Neural progenitor cell (in vitro differentiated cells): ENCODE results near the gene TGFBR3.

ENCODE experiments used
- EZH2 ChIP-seq: fragments of 200-600 bp; sonication (generic); IDR thresholded peaks from 2 replicates; pipeline ENCODE4 v1.6.1; 2017; ENCODE audit warnings: antibody characterized with exemption, mild to moderate bottlenecking, moderate library complexity
- EZH2phosphoT487 ChIP-seq: fragments of 200-600 bp; sonication (generic); IDR thresholded peaks from 2 replicates; pipeline ENCODE4 v1.6.1; 2017; ENCODE audit warnings: antibody characterized with exemption
- TF ChIP-seq, protein P1 (sequence below): fragments of 200-600 bp; sonication (generic); IDR thresholded peaks from 2 replicates; pipeline ENCODE4 v1.5.1; 2017; ENCODE audit warnings: antibody characterized with exemption, mild to moderate bottlenecking

DNA sequence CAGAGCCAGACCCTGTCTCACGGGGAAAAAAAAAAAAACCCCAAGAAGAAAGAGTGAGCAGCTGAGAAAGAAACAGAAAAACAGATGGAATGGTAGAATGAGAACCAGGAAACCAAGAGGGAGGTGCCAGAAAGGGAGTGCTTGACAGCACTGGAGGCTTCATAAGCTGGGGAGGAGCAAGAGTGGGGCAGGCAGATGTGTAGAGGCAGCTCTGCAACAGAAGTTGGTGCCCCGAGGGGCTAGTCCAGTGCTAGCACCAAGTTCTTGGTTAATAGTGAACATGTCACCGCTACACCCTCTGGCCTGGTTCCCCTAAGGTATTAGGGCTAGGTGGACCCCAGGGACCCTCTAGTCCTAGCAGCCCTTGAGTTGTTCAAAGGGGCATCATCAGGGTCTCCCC, 98.0 kb downstream of the TGFBR3 start:
- TF ChIP-seq EZH2phosphoT487 (no peak), EZH2 (no peak)
- TF ChIP-seq, protein P1, sequence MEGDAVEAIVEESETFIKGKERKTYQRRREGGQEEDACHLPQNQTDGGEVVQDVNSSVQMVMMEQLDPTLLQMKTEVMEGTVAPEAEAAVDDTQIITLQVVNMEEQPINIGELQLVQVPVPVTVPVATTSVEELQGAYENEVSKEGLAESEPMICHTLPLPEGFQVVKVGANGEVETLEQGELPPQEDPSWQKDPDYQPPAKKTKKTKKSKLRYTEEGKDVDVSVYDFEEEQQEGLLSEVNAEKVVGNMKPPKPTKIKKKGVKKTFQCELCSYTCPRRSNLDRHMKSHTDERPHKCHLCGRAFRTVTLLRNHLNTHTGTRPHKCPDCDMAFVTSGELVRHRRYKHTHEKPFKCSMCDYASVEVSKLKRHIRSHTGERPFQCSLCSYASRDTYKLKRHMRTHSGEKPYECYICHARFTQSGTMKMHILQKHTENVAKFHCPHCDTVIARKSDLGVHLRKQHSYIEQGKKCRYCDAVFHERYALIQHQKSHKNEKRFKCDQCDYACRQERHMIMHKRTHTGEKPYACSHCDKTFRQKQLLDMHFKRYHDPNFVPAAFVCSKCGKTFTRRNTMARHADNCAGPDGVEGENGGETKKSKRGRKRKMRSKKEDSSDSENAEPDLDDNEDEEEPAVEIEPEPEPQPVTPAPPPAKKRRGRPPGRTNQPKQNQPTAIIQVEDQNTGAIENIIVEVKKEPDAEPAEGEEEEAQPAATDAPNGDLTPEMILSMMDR, result no peak
